HG02943 (cell line): ENCODE results near the gene NCKAP1.
"Not testable (repeated sequence)": the region's sequence is repeated elsewhere in the genome, so short reads cannot be mapped to it uniquely, and the experiment has no call there.

Source experiments
- ATAC-seq: cut with Tn5 transposase; IDR thresholded peaks from one replicate; pipeline ENCODE4 v1.9.1; 2021; ENCODE audit warnings: mild to moderate bottlenecking, low read depth, moderate library complexity; ENCODE audit not compliant: unreplicated experiment

The NCKAP1 gene, protein sequence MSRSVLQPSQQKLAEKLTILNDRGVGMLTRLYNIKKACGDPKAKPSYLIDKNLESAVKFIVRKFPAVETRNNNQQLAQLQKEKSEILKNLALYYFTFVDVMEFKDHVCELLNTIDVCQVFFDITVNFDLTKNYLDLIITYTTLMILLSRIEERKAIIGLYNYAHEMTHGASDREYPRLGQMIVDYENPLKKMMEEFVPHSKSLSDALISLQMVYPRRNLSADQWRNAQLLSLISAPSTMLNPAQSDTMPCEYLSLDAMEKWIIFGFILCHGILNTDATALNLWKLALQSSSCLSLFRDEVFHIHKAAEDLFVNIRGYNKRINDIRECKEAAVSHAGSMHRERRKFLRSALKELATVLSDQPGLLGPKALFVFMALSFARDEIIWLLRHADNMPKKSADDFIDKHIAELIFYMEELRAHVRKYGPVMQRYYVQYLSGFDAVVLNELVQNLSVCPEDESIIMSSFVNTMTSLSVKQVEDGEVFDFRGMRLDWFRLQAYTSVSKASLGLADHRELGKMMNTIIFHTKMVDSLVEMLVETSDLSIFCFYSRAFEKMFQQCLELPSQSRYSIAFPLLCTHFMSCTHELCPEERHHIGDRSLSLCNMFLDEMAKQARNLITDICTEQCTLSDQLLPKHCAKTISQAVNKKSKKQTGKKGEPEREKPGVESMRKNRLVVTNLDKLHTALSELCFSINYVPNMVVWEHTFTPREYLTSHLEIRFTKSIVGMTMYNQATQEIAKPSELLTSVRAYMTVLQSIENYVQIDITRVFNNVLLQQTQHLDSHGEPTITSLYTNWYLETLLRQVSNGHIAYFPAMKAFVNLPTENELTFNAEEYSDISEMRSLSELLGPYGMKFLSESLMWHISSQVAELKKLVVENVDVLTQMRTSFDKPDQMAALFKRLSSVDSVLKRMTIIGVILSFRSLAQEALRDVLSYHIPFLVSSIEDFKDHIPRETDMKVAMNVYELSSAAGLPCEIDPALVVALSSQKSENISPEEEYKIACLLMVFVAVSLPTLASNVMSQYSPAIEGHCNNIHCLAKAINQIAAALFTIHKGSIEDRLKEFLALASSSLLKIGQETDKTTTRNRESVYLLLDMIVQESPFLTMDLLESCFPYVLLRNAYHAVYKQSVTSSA

DNA sequence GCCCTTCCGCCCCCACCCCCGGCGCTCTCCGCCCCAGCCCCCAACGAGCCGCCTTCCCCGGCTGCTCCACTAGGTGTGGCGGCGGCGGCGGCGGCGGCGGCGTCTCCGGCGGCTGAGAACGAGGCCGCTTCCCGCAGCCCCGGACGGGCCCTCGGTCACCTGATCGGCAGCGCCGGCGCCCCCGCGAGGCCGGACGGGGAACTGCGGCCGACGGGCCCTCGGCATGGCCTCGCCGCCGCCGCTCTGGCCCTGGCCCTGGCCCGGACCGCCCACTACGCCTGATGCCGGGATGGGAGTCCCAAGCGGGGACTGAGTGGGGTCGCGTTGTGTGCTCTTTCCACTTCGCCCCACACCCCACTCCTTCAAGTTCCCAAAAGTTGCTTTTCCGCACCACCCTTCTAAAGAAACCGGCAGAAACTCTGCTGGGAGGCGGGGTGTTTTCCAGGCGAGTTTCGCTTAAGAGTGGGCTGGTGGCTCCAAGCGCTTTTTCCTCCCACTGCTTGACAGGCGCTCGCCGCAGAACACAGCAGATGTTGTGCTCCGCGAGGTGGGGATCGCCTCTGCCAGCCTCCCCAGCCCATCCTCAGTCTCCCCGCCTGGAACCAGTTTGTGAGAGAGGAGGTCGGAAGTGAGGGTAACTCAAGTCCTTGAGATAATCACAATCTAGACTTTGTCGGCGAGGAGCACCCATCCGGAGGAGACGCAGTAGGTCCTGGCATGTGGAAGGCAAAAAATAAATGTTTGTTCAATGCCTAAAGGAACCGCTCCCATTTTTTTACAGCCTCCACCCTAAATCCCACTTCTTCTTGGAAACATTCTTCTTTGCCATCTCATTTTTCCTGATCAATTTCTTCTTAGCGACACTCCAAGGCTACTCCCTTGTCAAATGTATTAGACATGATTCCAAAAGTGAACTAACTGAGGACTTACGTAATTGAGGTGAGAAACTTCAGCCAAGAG lies at the start of gene NCKAP1:
Gene NCKAP1, minus strand, starts transcription at position 117 of the 960 bp plus-strand sequence. CDS start 358 bp downstream, outside the sequence.
- peak; percentile 79 for ATAC-seq

DNA sequence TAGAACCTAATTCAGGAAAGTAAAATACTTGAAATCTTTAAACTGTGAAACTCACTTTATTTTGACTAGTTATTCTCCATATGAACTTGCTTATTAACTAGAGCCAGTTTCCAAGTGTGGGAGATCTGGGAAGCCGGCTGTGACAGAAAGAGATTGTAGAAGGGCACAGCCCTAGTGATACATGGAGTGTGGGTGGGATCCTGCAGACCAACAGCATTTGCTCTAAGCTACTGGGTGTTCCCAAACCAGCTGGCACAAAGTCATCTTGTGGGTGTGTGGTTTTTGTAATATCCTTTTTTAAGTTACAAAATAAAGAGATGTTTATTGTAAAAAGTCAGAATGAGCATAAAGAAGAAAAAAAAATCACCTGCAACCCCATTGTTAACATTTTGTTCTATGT lies 43.7 kb upstream of the NCKAP1 start:
- no peak for ATAC-seq

DNA sequence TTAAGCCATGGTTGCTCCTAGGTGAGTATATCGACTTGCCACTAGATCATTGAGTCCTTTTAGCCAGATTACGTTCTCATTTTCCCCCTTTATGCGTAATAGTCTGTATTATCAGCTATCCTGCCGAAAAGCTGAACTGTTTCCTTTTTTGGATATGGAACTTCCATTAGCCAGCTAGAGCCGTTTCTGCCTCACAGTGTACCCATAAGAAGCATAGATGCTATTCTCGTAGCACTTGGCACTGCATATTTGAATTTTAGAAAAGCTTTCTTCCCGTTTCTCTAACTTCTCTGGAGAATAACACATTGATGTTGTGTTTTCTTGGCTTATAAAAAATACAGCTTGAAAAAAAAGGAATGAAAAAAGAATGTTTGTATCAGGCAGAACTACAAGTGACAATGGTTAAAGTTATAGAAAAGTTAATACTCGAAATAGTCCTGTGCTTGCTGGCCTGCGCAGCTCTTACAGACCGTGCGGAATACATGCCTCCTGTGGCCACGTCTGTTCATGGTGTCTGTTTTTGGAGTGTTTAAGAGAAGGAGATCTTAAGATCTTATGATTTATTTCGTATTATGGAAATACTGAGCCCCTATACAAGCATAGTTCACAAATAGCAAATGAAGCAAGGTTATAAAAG lies 41.0 kb upstream of the NCKAP1 start:
- peak; percentile 33 for ATAC-seq

DNA sequence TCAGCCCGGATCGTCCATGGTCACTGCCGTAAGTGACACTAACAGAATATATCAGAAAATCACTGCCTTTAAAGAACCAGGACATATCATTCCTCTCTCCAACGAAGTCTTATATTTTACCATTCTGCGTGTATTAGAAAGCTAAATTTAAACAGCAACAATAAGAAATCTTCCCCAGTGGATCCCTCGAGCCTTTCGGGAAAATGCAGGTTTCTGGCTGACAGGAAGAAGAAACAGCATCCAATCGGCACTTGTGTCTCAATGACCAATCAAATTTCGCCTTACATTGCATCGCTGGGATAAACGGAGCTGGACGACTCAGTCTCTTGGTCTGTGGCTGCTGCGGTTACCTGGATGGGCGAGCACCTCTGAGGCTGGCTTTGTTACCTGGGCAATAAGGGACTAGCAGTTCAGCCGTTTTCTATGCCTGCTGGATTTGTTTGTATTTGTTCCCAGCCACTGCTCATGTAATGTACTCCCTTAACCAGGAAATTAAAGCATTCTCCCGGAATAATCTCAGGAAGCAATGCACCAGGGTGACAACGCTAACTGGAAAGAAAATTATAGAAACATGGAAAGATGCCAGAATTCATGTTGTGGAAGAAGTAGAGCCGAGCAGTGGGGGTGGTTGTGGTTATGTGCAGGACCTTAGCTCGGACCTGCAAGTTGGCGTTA lies 40.3 kb upstream of the NCKAP1 start, which contains the start of gene DUSP19:
Gene DUSP19, plus strand, starts transcription at position 284 of the 675 bp plus-strand sequence. Its CDS starts 187 bp downstream, at position 471.
- ATAC-seq: peak; percentile 91

DNA sequence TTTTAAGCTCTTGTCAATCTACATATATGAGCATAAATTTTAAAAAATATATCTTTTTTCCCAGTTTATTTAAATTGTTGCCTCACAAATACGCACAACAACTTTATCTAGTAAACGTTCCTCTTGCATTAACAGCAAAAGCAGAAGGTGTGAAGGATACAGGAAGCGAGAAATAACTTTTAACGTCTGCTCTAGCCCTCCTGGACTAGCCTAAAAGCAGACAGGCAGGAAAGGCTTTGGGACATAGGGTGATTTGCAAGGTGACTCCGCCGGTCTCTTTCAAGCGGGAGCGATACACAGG lies 39.9 kb upstream of the NCKAP1 start:
- no peak for ATAC-seq

DNA sequence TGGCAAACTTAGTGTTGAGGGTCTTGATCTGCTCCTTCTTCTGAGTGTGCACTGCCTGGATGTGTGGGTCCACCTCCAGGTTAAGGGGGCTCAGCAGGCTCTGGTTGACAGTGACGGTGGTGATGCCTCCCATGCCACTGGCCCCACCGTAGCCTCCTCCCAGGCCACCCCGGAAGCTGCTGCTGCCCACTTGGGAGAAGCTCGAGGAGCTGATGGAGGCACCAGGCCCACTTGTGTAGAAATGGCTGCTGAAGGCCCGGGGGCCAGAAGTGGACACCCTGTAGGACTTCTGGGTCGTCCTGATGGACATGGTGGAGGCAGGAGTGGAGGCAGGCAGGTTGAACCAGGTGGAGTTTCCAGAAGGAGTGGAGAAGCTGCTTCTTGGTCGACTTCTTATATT lies 33.9 kb upstream of the NCKAP1 start:
- no peak for ATAC-seq

DNA sequence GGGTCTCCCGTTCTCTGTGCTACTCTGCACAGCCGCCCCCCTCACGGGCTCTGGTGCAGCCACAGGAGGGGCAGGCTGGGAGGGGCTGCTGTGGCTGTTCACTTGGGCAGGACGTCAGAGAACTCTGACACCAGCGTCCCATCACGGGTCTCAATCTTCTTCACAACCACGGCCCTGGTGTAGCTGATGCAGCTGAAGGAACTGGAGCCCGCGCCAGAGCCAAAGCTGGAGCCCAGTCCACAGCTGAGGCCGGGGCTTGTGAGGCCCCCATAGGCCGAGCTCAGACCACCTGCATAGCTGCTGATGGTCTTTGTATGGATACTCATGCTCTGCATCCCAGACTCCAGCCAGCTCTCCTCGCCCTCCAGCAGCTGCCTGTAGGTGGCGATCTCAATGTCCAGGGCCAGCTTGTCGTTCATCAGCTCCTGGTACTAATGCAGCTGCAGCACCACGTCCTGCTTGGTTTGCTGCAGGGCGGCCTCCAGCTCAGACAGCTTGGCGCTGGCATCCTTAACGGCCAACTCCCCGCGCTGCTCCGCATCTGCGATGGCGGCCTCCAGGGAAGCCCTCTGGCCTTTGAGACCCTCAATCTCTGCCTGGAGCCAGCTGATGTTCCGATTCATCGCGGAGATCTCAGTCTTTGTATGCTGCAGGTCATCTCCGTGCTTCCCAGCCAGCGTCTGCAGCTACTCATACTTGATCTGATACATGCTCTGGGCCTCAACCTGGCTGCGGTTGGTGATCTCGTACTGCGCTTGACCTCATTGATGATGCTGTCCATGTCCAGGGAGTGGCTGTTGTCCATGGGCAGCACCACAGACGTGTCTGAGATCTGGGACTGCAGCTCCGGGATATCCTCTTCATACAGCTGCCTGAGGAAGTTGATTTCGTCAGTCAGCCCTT lies 32.9 kb upstream of the NCKAP1 start:
- ATAC-seq: no peak

DNA sequence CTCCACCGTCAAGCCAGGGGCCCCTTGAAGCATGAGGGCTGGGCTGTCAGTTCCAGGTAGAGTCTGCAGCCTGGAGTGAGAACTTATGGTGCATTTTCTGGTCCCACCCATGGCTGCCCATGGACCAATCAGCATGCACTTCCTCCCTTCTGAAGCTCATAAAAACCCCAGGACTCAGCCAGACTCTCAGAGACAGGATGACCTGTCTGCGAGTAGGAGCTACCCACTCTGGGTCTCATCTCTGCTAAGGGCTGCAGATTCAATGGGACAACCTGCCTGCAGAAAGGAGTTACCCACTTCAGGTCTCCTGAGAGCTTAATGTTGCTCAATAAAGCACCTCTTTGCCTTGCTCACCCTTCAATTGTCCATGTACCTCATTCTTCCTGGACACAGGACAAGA lies 30.9 kb upstream of the NCKAP1 start:
- ATAC-seq: no peak

DNA sequence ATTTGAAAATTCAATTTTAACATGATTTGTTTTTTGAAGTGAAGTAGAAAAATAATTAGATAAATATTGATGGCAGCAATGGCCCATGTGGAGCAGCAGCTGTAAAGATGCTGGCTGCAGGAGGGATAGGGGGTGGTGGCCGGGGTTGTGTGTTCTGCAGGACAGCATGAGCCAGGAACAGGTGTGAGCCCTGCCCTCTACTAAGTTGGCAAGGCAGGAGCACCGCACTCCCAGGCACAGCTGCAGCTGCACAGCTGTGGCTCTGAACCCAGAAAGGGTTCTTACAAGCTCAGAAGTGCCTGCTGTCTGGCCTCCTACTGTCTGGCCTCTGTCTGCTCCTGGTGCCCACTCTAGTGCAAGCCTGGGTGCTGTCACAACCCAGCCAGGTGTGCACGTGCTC lies 30.3 kb upstream of the NCKAP1 start:
- no peak for ATAC-seq

DNA sequence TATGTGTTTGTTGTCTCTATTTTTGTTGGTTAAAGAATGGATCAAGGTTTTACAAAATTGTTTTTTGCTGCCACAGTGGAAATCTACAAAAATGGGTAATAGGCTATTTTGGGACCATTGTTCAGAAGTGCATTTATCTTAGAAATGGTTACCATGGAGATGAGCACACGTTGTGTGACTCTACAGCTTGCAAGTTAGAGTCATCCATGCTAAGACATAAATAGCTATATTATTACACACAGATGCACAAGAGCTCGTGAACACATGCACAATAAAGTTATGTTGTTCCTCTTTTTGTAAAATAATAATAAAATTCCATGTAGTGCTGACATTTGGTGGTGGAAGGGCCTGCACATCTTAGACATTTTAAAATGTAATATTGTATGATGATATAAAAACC lies 24.8 kb upstream of the NCKAP1 start:
- no peak for ATAC-seq

DNA sequence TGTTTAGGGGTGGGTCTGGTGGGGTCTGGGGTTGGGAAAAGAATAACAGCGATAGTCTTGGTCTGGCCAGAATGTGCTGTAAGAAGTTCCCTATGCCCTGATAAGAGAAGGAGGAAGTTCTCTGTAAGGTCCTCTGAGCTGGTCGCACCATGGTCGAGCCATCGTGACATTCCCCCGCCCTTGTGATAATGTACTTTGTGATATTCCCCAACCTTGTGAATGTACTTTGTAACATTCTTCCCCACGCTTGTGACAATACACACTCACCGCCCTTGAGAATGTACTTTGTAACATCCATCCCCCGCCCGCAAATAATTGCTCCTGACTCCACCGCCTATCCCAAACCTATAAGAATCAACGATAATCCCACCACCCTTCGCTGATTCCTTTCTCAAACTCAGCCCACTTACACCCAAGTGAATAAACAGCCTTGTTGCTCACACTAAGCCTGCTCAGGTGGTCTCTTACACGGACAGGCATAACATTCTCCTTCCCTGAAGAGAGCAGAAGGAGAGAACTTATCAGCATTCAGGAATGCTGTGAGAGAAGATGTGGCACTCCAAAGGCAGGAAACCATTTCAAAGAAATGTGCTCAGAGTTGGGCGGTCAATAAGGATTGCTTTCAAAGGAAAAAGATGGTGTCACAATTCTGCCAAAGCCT lies 22.4 kb upstream of the NCKAP1 start:
- no peak for ATAC-seq

DNA sequence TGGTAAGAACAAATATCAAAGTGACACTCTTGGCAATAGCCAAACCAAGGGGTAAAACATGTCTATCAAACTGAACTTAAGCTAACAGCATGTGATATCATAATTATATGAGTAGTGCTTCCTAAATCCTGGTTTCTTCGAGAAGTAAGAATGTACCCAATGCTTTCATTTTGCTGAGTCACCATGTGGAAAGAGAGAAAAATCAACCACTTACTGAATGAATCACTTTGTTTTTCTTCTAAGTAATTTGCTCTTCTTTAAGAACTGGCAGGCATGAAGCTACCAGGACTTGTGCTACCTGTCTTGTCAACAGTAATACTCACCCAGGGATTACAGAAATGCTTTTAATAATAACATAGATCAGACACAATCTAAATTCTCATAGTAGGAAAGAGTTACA lies 21.3 kb upstream of the NCKAP1 start:
- no peak for ATAC-seq

DNA sequence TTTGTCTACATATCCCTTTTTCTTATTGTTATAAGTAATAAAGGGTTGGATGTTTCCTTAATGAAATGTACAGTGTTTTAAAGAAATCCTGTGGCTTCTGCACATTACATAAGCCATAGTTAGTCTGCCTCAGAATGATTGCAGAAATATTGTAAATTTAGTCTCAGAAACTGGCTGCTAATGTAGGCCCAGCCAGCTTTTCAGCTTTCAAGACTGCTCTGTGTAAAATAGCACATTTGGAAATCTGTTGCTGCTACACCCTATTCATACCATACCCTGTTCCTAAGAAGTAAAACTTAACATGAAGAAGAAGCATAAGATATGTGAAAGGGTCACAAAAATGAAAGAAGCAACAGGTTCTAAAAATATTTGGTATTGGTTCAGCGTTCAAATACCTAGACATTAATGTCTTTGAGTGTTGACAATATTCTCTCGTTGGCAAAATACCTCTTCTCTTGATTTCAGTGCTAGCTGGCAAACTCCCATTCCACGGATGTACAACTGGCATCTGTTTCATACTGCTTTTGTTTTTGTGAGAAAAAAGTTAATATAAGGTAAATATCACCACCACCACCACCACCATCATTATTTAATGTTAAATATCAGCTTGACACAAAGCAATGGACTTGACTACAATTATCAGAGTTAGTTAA lies 19.2 kb upstream of the NCKAP1 start:
- ATAC-seq: peak; percentile 47

DNA sequence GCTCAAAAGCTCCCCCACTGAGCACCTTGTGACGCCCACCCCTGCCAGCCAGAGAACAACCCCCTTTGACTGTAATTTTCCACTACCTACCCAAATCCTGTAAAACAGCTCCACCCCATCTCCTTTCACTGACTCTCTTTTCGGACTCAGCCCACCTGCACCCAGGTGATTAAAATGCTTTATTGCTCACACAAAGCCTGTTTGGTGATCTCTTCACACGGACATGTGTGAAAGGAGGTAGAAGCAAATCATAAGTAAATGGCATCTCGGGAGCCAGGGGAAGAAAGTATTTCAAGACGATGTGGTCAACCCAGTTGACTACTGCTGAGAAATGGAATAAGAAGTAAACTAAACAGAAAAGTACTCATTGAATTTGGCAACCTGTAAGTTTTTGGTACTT lies 11.2 kb upstream of the NCKAP1 start:
- no peak for ATAC-seq

DNA sequence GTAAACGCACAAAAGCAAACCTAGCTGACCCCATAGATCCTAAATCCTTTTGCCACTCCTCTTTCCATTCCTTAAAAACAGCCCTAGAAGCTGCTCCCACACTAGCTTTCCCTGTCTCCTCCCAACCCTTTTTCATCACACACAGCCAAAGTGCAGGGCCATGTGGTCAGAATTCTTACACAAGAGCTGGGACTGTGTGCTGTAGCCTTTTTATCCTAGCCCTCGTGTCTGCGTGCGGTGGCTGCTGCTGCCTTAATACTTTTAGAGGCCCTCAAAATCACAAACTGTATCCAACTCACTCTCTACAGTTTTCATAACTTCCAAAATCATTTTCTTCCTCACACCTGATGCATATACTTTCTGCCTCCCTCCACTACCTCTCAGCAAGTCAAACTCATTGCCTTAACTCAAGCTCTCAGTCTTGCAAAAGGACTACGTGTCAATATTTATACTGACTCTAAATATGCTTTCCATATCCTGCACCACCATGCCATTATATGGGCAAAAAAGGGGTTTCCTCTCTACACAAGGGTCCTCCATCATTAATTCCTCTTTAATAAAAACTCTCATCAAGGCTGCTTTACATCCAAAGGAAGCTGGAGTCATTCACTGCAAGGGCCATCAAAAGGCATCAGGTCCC lies 9.3 kb upstream of the NCKAP1 start:
- ATAC-seq: not testable (repeated sequence)

DNA sequence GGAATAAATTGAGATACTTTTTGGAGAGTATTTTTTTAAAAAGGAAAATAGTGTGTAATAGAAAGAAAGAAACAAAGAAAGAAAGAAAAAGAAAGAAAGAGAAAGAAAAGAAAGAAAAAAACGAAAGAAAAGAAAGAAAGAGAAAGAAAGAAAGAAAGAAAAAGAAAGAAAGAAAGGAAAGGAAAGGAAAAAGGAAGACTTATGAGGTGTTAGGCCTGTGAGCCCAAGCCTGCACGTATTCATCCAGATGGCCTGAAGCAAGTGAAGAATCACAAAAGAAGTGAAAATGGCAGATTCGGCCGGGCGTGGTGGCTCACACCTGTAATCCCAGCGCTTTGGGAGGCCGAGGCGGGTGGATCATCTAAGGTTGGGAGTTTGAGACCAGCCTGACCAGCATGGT lies 5.3 kb upstream of the NCKAP1 start:
- not testable (repeated sequence) for ATAC-seq
